SHP77 treated with DMSO at 0.1 percent for 48 hours (cell line): ENCODE measurements around the gene CNOT8.
"Not testable (repeated sequence)": the region's sequence is repeated elsewhere in the genome, so short reads cannot be mapped to it uniquely, and the experiment has no call there.

Experiments used
- DNase-seq: peaks from one replicate; lab custom pipeline; 2025; lab: John Stamatoyannopoulos, UW

Gene CNOT8

DNA sequence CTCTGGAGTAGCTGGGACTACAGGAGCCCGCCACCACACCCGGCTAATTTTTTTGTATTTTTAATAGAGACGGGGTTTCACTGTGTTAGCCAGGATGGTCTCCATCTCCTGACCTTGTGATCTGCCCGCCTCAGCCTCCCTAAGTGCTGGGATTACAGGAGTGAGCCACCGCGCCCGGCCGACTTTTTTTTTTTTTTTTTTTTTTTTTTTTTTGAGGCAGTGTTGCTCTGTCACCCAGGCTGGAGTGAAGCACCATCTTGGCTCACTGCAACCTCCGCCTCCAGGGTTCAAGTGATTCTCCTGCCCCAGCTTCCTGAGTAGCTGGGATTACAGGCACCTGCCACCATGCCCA lies 22.8 kb upstream of the CNOT8 start:
- DNase-seq, result not testable (repeated sequence)

- DNase-seq, result peak; percentile 12
Measured at GRCh38 chr5:154836225-154836624, 22.2 kb upstream of the CNOT8 start.

DNA sequence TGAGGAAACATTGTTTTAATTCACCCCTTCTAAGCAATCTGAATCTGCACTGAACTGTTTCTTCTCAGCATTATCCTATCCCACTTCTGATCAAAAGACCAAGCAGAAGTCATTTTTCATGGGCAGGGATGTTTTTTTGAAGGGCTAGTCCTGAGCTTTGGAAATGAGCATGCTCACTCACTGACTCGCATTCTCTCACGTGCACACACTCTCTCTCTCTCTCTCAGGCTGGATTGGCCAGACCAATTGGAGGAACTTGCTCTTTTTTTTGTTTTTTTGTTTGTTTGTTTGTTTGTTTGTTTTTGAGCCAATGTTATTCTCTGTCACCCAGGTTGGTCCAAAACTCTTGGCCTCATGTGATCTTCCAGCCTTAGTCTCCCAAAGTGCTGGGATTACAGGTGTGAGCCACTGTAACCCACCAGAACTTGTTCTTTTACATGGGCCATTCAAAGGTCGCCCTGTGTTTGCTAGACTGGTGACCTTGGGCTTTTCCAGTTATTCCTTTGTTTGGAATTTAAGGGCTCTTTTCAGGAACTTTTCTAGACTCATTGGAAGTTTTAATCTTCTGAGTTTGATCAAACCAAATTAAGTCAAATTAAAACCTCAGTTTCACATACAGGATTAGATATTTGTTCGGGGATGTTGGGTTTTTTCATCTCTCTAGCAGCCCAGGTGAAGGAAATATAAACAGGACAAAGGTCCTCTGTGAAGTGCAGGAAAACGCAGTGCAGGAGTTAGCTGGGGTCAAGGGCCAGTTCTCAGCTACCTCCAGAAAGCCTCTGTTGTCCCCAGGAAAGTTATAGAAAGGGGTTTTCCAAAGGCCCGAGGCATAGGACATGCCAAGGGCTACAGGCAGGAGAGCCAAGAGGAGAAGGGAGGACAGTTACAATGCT lies 21.2 kb upstream of the CNOT8 start:
- no peak for DNase-seq

DNA sequence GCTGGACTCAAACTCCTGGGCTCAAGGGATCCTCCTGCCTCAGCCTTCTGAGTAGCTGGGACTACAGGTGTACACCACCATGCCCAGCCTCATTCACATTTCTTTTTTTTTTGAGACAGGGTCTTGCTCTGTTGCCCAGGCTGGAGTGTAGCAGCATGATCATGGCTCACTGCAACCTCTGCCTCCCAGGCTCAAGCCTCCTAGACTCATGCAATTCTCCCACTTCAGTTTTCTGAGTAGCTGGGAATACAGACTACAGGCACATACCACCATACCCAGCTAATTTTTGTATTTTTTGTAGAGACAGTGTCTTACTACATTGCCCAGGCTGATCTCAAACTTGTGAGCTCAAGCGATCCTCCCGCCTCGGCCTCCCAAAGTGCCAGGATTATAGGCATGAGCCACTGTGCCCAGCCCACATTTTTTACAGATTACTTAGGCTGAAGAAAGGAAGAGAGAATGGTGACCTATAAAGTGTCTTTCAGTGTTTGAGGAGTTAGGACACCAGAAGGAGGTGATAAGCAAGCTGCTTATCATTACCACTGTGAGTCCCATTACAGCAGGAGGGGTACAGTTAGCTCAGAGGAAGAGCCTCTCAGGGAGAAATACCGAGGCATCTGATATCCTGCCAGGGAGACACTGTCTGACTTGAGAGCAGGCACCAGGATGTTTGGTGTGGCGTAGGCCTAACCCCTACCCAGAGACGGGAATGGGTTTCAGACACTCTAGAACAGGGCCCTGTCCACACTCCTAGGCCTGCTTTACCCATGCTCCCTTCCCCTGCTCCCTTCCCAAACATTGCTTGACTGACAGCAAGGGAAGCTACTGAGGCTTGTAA lies 17.8 kb upstream of the CNOT8 start:
- DNase-seq, result no peak

DNA sequence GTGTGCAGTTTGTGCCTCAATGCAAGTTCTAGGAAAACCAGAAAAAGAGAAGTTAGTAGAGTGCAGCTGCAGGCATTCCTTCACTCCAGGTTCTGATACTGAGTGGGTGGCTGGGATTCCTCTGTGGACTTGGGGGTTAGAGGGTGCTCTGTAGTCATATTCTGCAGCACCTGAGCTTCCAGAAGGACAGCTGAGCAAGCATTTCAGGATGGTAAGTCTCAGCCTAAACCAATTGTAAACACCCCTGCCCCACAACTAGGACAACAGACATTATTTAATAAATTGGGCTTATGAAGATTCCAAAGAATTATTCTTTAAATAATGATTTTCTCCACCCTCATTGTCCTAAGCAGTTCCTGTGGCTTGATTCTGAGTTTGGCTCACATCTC lies 17.2 kb upstream of the CNOT8 start:
- DNase-seq, result no peak

DNA sequence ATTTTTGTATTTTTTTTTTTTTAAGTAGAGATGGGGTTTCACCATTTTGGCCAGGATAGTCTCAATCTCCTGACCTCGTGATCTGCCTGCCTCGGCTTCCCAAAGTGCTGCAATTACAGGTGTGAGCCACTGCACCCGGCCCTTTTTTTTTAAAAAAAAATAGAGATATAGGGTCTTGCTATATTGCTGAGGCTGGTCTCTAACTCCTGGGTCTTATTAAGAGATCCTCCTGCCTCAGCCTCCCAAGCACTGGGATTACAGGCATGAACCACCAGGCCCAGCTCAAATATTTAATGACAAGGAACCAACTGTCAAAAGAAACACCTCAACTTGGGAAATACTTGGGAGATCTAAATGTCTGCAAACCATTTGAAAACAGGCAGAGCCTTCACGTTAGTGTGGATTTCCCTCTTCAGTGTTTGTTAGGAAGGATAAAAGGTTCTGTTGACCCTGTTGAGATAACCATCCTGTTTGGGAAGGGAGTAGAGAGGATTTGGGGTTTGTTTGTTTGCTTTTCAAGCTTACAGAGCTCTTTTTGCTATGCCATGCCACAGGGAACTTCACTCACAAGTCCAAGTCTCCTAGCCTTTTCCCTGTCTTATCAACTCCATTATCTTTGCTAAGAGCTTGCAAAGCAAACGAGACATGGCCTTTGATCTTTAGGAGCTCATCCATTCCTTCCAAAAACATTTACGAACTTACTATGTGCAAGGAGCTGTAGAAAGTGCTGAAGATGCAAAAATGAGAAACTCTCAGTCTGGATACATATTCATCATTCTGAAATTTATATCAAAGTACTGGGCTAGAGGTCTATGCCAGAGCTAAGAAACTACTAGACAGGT lies 15.5 kb upstream of the CNOT8 start:
- no peak for DNase-seq

GRCh38 chr5:154844809-154845208 lies 13.6 kb upstream of the CNOT8 start:
- DNase-seq, result no peak

DNA sequence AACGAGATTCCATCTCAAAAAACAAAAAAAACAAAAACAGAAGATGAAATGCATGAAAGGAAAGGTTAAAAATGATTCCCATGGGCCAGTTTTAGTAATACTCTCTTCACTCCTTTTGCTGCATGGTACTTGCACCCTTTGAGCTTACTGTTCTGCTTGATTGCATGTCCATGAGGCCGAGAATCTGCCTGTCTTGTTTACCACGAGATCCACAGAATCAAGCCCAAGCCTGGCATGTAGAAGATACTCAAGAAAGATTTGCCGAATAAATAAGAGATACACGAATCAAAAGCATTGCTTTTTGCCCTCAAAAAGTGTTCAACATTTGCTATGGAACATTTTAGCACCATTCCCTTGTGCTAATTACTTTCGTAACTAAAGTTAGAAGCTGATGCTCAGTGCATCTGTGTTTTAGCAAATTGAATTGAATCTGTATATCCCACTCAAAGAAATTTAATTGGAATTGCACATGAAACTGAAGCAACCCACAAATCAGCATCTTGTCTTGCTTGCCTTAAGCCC lies 9.1 kb upstream of the CNOT8 start:
- no peak for DNase-seq

DNA sequence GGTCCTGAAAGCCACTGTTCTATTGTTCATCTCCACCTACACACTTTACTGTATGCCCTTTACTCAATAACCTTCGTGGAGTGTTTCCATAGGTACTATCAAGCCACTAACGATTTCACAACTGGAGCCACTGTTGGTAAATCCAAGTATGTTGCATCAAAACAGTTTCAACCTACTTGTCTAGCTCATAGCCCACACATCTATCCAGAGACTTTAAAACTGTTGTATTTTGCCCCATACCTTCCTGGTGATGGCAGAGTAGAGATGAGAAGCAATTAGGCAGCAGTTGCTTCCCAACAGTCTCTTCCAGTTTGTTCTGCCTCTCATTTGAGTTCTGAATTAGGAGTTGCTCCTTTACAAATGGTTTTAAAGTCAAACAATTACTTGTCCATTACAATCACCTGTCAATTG lies 8.6 kb upstream of the CNOT8 start:
- no peak for DNase-seq

DNA sequence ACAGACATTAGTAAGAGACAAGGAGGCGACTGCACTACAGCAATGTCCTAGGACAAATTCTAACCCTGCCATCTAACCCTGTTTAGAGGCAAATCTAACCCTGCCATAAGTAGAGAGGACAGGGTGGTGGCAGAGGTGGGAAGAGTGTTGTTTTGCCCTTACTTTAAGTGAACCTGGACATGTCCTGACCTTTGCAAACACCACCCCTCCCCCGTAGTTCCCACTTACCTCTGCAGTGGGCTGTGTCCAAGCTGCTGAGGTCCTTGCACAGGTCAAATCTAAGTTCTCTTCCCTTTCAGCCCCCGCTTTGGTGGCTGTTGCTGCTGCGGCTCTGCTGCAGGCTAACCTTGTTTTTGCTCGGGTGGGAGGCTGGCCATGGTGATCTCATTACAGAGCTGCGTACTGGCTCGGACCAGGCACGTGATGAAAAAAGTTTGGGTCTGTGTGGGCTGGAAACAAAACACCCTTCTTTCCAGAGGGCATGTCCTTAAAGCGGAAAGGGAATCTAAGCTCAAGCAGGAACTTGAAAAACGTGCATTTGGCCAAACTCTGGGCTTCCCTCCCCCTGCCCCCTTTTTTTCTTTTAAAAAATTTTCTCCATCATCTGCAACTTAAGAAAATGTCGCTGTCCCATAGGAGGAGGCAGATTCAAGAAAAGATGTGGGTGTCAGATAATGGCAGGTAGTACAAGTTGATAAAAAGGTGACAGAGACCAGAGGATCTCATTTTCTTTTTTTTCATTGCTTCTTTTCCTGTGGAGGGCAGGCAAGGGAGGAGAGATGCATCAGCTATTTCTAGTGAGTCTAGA lies 8.0 kb upstream of the CNOT8 start, which contains the start of gene FAXDC2:
Gene FAXDC2 (minus strand): TSS at position 349 of the 808 bp plus-strand sequence. CDS start 12,425 bp downstream, outside the sequence.
- no peak for DNase-seq

- DNase-seq, result no peak
Measured at GRCh38 chr5:154851351-154851750, 7.1 kb upstream of the CNOT8 start.

- DNase-seq, result peak; percentile 91
Measured at GRCh38 chr5:154857530-154858296, 714 bp upstream of the CNOT8 start.

- DNase-seq, result no peak
Measured at GRCh38 chr5:154858972-154859871, 795 bp downstream of the CNOT8 start.

- DNase-seq, result no peak
Measured at GRCh38 chr5:154860123-154860522, 1.7 kb downstream of the CNOT8 start.

DNA sequence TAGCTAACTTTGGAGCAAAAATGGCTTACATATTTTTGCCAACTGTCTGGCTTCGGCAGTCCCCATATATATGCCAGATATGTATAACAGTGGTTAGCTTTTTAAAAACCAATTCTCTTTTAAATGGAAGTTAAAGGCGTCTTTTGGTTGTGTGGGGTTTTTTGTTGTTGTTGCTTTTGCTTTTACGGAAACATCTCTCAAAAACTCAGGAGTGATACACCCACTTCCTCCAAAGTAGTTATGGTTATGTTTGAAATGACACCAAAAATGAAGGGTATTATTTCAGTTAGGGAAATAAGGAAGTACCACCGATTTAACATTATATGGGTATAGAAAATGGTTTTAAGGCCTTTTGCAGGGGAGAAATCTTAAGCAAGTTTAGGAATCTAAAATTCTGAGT lies 2.3 kb downstream of the CNOT8 start:
- no peak for DNase-seq

- no peak for DNase-seq
Measured at GRCh38 chr5:154861946-154862345, 3.5 kb downstream of the CNOT8 start.

- no peak for DNase-seq
Measured at GRCh38 chr5:154862766-154863165, 4.3 kb downstream of the CNOT8 start.

GRCh38 chr5:154863291-154864080 lies 5.1 kb downstream of the CNOT8 start:
- DNase-seq, result no peak
